Activated CD8-positive, alpha-beta memory T cell treated with anti-CD3 and anti-CD28 coated beads for 4 hours (primary cell): ENCODE measurements around the gene COX4I1.

Source experiments
- DNase-seq, 2 donors: peaks; one replicate each; pipeline ENCODE4 v3.0.0-alpha.2; 2020; ENCODE audit warnings: low read depth in 2 of 2

COX4I1 gene

GRCh38 chr16:85840395-85840794, 40.9 kb downstream of the COX4I1 start:
- no peak for DNase-seq

- no peak for DNase-seq
Measured at GRCh38 chr16:85840801-85841200, 41.3 kb downstream of the COX4I1 start.

- DNase-seq: no peak
Measured at GRCh38 chr16:85842435-85842834, 42.9 kb downstream of the COX4I1 start.

- DNase-seq: no peak
Measured at GRCh38 chr16:85842848-85843247, 43.4 kb downstream of the COX4I1 start.

- no peak for DNase-seq
Measured at GRCh38 chr16:85843471-85844168, 44.1 kb downstream of the COX4I1 start.

GRCh38 chr16:85844169-85844481, 44.6 kb downstream of the COX4I1 start:
- DNase-seq: no peak

- no peak for DNase-seq
Measured at GRCh38 chr16:85844786-85845185, 45.3 kb downstream of the COX4I1 start.

- no peak for DNase-seq
Measured at GRCh38 chr16:85845266-85845665, 45.8 kb downstream of the COX4I1 start.

GRCh38 chr16:85846461-85846860, 47.0 kb downstream of the COX4I1 start:
- DNase-seq: no peak

- no peak for DNase-seq
Measured at GRCh38 chr16:85847036-85847435, 47.5 kb downstream of the COX4I1 start.

- DNase-seq: no peak
Measured at GRCh38 chr16:85847681-85848601, 48.4 kb downstream of the COX4I1 start.

GRCh38 chr16:85848986-85849385, 49.5 kb downstream of the COX4I1 start:
- no peak for DNase-seq

GRCh38 chr16:85849388-85849787, 49.9 kb downstream of the COX4I1 start:
- DNase-seq: no peak

GRCh38 chr16:85850344-85850880, 50.9 kb downstream of the COX4I1 start:
- DNase-seq: no peak

GRCh38 chr16:85851034-85851785, 51.7 kb downstream of the COX4I1 start:
- no peak for DNase-seq

GRCh38 chr16:85853547-85854545, 54.4 kb downstream of the COX4I1 start:
- no peak for DNase-seq

- DNase-seq: no peak
Measured at GRCh38 chr16:85854935-85855334, 55.4 kb downstream of the COX4I1 start.

- DNase-seq: no peak
Measured at GRCh38 chr16:85856079-85856478, 56.6 kb downstream of the COX4I1 start.

GRCh38 chr16:85856585-85856984, 57.1 kb downstream of the COX4I1 start:
- DNase-seq: no peak
